T follicular helper cell (primary cell): Measurements from ENCODE around the gene PPFIBP1.

Experiments
- DNase-seq: peaks from one replicate; pipeline ENCODE4 v3.0.0-alpha.2; 2020; ENCODE audit warnings: low read depth

PPFIBP1 gene

GRCh38 chr12:27513155-27513824, 10.7 kb upstream of the PPFIBP1 start:
- no peak for DNase-seq

- DNase-seq, result no peak
Observed at GRCh38 chr12:27515671-27516070, 8.3 kb upstream of the PPFIBP1 start.

GRCh38 chr12:27516625-27517024, 7.4 kb upstream of the PPFIBP1 start:
- no peak for DNase-seq

- no peak for DNase-seq
Observed at GRCh38 chr12:27517546-27517945, 6.5 kb upstream of the PPFIBP1 start.

GRCh38 chr12:27517961-27518665, 5.9 kb upstream of the PPFIBP1 start:
- DNase-seq, result no peak

GRCh38 chr12:27521066-27521465, 2.9 kb upstream of the PPFIBP1 start:
- no peak for DNase-seq

- no peak for DNase-seq
Observed at GRCh38 chr12:27521981-27522380, 2.0 kb upstream of the PPFIBP1 start.

GRCh38 chr12:27523305-27523641, 733 bp upstream of the PPFIBP1 start:
- no peak for DNase-seq

- DNase-seq, result no peak
Observed at GRCh38 chr12:27524494-27524835, 459 bp downstream of the PPFIBP1 start.

GRCh38 chr12:27524839-27525753, 1.1 kb downstream of the PPFIBP1 start:
- DNase-seq, result no peak

GRCh38 chr12:27527512-27527911, 3.5 kb downstream of the PPFIBP1 start:
- DNase-seq, result no peak

GRCh38 chr12:27528788-27529187, 4.8 kb downstream of the PPFIBP1 start:
- DNase-seq, result no peak

GRCh38 chr12:27530157-27530922, 6.3 kb downstream of the PPFIBP1 start:
- no peak for DNase-seq

- no peak for DNase-seq
Observed at GRCh38 chr12:27531896-27532295, 7.9 kb downstream of the PPFIBP1 start.

GRCh38 chr12:27534060-27534764, 10.2 kb downstream of the PPFIBP1 start:
- DNase-seq, result no peak

- no peak for DNase-seq
Observed at GRCh38 chr12:27534765-27535161, 10.8 kb downstream of the PPFIBP1 start.

- DNase-seq, result no peak
Observed at GRCh38 chr12:27535318-27535717, 11.3 kb downstream of the PPFIBP1 start.

GRCh38 chr12:27537855-27538675, 14.1 kb downstream of the PPFIBP1 start:
- DNase-seq, result no peak

GRCh38 chr12:27539191-27539631, 15.2 kb downstream of the PPFIBP1 start:
- no peak for DNase-seq

GRCh38 chr12:27541031-27541719, 17.2 kb downstream of the PPFIBP1 start:
- DNase-seq, result no peak
